Stimulated activated naive CD8-positive, alpha-beta T cell treated with anti-CD3 and anti-CD28 coated beads, Interleukin-15, amount 100 ng/mL, for 72 hours (primary cell): ENCODE measurements around the gene LDLRAD4.

Source experiments
- ATAC-seq: fragments of 150-1000 bp; cut with Tn5 transposase; 2 replicates; pipeline ENCODE4 v1.10.0; 2021; ENCODE audit warnings: mild to moderate bottlenecking, moderate library complexity
- DNase-seq, 2 donors: peaks; one replicate each; pipeline ENCODE4 v3.0.0; 2021 to 2022
- H3K27ac Mint-ChIP-seq, 2 donors: one replicate each; pipeline ENCODE4 v1.8.0; 2022; ENCODE audit warnings: mild to moderate bottlenecking in 2 of 2, mixed read lengths in 2 of 2, moderate library complexity in 2 of 2
- H3K27me3 Mint-ChIP-seq: one replicate; pipeline ENCODE4 v1.8.0; 2022; ENCODE audit warnings: mixed read lengths
- H3K4me1 Mint-ChIP-seq: one replicate; pipeline ENCODE4 v1.8.0; 2022; ENCODE audit warnings: mild to moderate bottlenecking, mixed read lengths
- H3K4me3 Mint-ChIP-seq, 2 donors: one replicate each; pipeline ENCODE4 v1.8.0; 2022; ENCODE audit warnings: mild to moderate bottlenecking in 2 of 2, mixed read lengths in 2 of 2, moderate library complexity in 1 of 2
- H3K9me3 Mint-ChIP-seq, 2 donors: one replicate each; pipeline ENCODE4 v1.8.0; 2022; ENCODE audit warnings: mixed read lengths in 2 of 2

LDLRAD4 gene

DNA sequence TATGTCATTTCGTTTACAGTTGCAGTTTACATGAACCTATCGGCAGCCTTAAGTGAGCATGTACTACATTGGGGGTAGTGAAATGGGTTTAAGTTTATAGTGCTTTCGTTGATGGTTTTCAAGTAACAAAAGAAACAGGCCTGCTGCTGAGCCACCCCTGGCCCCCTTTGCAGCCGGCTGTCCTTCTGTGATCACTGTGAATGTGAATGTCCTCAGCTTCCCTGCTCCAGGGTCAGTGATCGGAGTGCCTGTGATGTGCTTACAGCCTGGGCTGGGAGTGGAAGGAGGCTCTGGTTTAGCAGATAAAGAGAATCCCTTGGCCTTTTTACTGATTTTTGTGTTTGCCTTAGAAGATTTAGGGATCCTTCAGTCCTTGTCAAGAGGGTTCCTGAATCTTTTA, 353.6 kb downstream of the LDLRAD4 start:
- no peak overlapping the region for H3K4me3 Mint-ChIP-seq
- no peaks in the 10 kb centered on the region for H3K27me3 Mint-ChIP-seq
- ATAC-seq (no peak), DNase-seq (no peak)
- peaks cover 82% of the 10 kb centered on the region for H3K4me1 Mint-ChIP-seq
- H3K9me3 Mint-ChIP-seq, result no peaks in the 10 kb centered on the region
- H3K27ac Mint-ChIP-seq, result peak overlapping the region in 1 of 2 donors; percentile 57

DNA sequence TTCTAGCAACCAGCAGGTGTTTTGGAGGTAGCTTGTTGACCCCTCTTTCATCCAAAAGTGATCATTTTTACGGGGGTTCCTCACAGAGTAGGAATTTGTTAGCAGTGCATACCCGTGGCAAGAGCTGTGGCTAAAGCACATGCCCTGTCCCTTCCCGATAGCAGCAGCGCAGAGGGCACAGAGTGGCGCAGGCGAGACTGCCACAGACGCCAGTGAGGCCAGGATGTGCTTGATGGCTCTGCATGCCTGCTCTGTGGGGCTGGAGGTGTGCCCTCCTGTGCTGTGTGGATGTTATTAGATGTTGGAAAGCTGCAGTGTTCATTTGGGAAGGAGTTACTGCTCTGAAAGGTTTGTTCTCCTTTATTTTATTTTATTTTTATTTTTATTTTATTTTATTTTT, 354.2 kb downstream of the LDLRAD4 start:
- Mint-ChIP-seq H3K27ac (peak overlapping the region in 1 of 2 donors; percentile 57), H3K4me1 (peaks cover 82% of the 10 kb centered on the region), H3K27me3 (no peaks in the 10 kb centered on the region), H3K9me3 (no peaks in the 10 kb centered on the region), H3K4me3 (no peak overlapping the region)
- ATAC-seq (no peak), DNase-seq (no peak)

DNA sequence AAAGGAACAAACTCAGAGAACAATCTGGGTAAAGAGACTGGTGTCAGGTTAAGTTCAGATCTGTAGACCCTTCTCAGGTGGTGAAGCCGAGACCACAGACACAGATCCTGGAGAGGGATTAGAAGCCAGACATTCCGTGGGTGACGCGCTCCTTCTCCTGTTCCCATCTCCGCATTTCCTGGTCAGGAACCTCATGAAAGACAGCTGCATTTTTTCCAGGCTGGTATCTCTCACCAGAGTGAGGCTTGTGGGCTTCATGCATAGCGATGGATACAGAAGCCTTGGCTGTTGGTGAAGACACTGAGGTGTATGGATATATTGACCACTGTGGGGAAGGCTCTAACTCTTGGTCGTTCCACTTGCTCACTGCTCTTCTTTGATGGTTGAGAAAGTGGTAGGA, 355.2 kb downstream of the LDLRAD4 start:
- no peaks in the 10 kb centered on the region for H3K9me3 Mint-ChIP-seq
- H3K27me3 Mint-ChIP-seq, result no peaks in the 10 kb centered on the region
- peaks cover 82% of the 10 kb centered on the region for H3K4me1 Mint-ChIP-seq
- no peak overlapping the region for H3K27ac Mint-ChIP-seq
- ATAC-seq (no peak), DNase-seq (no peak)
- no peak overlapping the region for H3K4me3 Mint-ChIP-seq

DNA sequence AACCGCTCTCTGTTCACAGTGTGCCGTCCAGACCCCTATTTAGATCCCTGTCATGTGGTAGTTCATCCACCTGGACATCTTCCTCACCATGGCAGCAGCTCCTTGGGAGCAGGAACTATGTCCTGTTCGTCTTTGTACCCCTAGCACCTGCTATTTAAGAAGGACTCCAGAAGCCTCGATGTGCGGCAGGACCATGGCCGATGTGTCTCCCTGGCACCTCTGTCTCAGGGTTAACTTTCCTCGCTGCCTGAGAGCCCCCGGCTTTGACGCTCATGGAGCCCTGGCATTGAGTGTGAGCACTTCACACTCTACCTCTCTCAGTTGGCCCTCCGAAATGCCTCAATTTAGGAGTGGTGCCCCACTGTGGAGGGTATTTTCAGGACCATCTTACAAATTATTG, 355.8 kb downstream of the LDLRAD4 start:
- no peak overlapping the region for H3K4me3 Mint-ChIP-seq
- DNase-seq (no peak), ATAC-seq (no peak)
- no peaks in the 10 kb centered on the region for H3K9me3 Mint-ChIP-seq
- H3K4me1 Mint-ChIP-seq, result peaks cover 82% of the 10 kb centered on the region
- H3K27ac Mint-ChIP-seq, result no peak overlapping the region
- no peaks in the 10 kb centered on the region for H3K27me3 Mint-ChIP-seq

DNA sequence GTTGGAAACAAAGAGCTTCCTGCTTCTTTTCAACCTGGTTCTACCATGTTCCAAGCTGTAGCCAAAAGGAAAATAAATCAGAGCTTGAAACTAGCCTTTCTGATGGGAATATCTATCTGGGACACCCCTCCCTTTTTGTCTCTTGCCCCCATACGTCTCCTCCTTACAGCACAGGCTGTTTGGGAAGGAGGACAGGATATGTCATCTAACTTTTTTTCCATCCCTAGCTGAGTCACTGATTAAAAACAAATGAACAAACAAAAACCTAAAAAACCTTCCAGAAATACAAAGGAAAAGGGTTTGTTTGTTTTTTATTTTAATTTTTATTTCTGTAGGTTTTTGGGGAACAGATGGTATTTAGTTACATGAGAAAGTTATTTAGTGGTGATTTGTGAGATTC, 356.2 kb downstream of the LDLRAD4 start:
- H3K27ac Mint-ChIP-seq, result no peak overlapping the region
- no peak for ATAC-seq
- no peaks in the 10 kb centered on the region for H3K9me3 Mint-ChIP-seq
- peaks cover 82% of the 10 kb centered on the region for H3K4me1 Mint-ChIP-seq
- H3K27me3 Mint-ChIP-seq, result no peaks in the 10 kb centered on the region
- no peak for DNase-seq
- H3K4me3 Mint-ChIP-seq, result no peak overlapping the region

DNA sequence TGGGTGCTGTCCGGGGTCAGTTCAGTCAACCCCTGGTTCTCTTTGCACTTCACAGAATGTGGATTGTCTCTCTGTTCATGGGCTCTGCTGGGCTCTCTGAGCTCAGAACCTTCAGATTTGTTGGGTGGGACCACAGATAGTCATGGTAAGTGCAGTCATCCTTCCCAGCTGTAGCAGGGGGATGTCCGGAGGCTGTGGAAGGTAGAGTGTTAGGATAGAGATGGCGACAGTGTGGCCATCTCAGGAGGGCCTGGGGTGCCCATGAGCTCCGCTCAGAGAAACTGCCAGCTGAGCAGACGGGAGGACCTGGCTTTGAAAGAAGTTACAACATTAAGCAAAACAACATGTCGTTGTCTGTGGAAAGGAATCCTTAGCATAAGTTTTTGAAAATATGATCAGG, 358.0 kb downstream of the LDLRAD4 start:
- DNase-seq, result no peak
- Mint-ChIP-seq H3K9me3 (no peaks in the 10 kb centered on the region), H3K4me1 (peaks cover 72% of the 10 kb centered on the region), H3K4me3 (peak overlapping the region; percentile 65 to 79), H3K27ac (peak overlapping the region in 1 of 2 donors; percentile 33), H3K27me3 (no peaks in the 10 kb centered on the region)
- no peak for ATAC-seq

DNA sequence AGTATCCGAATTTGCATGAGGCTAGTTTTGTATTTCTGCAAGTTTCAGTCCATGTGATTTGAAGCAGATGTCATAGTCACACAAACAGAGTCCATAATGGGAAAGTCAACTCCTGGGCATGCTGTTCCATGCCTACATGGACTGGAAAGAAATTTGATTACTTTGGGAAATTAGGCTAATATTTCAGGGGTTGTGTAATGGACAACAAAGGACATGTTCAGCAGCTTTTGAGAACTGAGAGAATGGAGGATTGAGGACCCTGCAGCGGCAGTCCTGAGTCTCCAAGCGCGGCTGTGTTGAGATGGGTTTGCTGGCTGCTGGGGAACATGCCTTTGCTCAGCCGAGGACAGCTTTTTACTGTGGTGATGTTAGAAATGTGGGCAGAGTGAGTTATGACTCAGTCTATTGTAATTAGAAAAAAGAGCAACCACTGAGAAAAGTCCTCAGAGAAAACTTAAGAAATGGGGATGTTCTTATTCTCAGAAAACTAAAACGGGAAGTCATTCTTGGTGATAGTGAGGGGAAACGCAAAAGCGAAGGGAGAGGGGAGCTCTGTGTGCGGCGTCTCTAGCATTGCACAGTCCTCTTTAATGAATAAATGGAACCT, 358.6 kb downstream of the LDLRAD4 start:
- Mint-ChIP-seq H3K4me1 (peaks cover 68% of the 10 kb centered on the region), H3K4me3 (peak overlapping the region; percentile 65 to 79), H3K9me3 (no peaks in the 10 kb centered on the region), H3K27me3 (no peaks in the 10 kb centered on the region), H3K27ac (peak overlapping the region; percentile 21 to 73)
- ATAC-seq, result peak; percentile 97
- DNase-seq, result peak; percentile 47 to 61

DNA sequence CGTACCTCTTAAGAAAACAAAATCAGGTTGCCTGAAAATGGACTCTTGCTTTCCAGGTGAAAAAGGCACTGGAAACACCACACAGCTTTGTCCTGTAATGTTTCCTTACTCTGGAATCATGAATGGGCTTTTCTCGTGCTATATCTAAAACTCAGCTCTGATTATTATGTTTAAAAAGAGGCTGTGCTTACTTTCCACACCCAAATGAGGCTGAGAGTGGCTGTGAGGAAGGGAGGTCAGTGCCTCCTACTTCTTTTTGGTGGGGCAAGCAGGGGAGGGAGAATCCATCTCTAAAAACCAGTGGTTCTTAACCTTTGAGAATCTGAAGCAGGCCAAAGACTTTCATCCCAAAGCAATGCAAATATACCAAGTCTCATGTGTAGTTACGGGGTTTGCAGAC, 359.2 kb downstream of the LDLRAD4 start:
- Mint-ChIP-seq H3K4me1 (peaks cover 62% of the 10 kb centered on the region), H3K27me3 (no peaks in the 10 kb centered on the region), H3K27ac (peak overlapping the region in 1 of 2 donors; percentile 1), H3K9me3 (no peaks in the 10 kb centered on the region), H3K4me3 (peak overlapping the region; percentile 65 to 79)
- DNase-seq (no peak), ATAC-seq (peak; percentile 18)

DNA sequence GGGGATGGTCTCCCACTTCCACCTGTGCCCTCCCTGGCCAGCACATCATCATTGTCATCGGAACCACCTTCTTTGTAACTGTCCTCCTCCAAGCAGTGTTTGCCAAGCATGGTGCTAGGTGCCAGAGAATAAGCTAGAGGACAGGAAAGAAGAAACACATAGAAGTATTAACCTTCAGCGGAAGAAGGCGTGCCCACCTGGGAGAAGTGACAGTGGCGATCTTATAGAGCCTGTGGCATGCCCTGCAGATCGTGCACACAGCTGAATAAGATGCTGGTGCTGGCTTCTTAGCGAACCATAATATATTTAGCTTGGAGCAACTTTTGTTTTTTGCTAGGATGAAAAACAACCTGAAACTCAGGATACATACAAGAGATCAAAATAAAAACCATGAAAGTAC, 359.8 kb downstream of the LDLRAD4 start:
- H3K4me1 Mint-ChIP-seq, result peaks cover 66% of the 10 kb centered on the region
- H3K9me3 Mint-ChIP-seq, result no peaks in the 10 kb centered on the region
- H3K27me3 Mint-ChIP-seq, result no peaks in the 10 kb centered on the region
- ATAC-seq (no peak), DNase-seq (no peak)
- H3K27ac Mint-ChIP-seq, result peak overlapping the region in 1 of 2 donors; percentile 92
- H3K4me3 Mint-ChIP-seq, result peak overlapping the region; percentile 23 to 65

DNA sequence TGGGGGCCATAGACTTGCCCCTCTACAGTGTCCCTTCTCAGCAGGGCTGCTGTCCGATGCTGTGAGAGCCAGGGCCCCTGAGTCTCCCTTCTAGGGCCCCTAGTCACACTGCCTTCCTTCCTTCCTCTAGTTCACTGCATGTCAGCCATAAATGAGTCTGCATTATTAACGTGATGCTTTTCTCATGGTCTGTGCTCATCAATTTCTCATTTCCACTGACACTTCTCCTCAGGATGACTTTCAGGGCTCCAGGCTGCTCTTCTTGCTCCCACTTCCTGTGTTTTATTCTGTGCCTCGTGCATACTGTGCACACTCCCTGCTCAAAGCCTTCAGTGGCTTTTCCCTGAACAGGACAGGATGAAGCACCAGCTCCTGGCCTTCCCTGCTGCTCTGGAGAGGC, 361.3 kb downstream of the LDLRAD4 start:
- Mint-ChIP-seq H3K9me3 (no peaks in the 10 kb centered on the region), H3K4me1 (peaks cover 71% of the 10 kb centered on the region), H3K4me3 (peak overlapping the region; percentile 34 to 37), H3K27ac (peak overlapping the region in 1 of 2 donors; percentile 77), H3K27me3 (no peaks in the 10 kb centered on the region)
- ATAC-seq, result peak; percentile 29
- DNase-seq, result no peak

DNA sequence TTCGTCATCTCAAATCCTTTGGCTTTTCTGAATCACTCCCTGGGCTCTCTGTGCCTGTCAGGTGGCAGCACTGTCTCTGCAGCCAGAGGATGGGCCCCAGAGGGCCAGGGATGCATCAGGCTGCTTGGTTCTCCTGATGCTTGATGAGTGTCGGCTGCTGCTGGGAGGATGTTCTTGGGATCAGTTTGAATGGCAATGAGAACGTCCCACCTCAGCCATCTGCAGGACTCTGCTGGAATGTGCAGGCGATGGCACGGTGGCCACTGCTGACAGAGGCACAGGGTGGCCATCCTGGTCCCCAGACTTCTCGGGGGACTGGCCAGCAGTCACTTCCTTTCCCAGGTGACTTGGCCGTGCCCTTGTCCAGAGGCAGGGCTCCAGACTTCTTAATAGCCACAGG, 361.8 kb downstream of the LDLRAD4 start:
- ATAC-seq (no peak), DNase-seq (no peak)
- H3K27me3 Mint-ChIP-seq, result no peaks in the 10 kb centered on the region
- peak overlapping the region; percentile 34 to 37 for H3K4me3 Mint-ChIP-seq
- H3K27ac Mint-ChIP-seq, result no peak overlapping the region
- H3K9me3 Mint-ChIP-seq, result no peaks in the 10 kb centered on the region
- peaks cover 74% of the 10 kb centered on the region for H3K4me1 Mint-ChIP-seq

DNA sequence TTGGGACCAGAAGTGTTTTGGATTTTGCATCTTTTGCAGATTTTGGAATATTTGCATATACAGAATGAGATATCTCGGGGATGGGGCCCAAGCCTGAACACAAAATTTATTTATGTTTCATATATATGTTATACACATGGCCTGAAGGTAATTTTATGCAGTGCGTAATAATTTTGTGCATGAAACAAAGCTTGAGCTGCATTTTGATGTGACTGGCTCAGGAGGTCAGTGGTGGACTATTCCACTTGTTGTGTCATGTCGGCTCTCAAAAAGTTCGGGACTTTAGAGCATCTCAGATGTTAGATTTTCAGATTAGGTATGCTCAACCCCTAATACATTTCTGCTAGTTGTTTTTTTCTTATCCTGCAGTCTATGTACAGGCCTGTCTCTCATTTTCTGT, 362.4 kb downstream of the LDLRAD4 start:
- Mint-ChIP-seq H3K27ac (no peak overlapping the region), H3K4me3 (no peak overlapping the region), H3K4me1 (peaks cover 74% of the 10 kb centered on the region), H3K27me3 (no peaks in the 10 kb centered on the region), H3K9me3 (no peaks in the 10 kb centered on the region)
- no peak for DNase-seq
- ATAC-seq, result no peak

DNA sequence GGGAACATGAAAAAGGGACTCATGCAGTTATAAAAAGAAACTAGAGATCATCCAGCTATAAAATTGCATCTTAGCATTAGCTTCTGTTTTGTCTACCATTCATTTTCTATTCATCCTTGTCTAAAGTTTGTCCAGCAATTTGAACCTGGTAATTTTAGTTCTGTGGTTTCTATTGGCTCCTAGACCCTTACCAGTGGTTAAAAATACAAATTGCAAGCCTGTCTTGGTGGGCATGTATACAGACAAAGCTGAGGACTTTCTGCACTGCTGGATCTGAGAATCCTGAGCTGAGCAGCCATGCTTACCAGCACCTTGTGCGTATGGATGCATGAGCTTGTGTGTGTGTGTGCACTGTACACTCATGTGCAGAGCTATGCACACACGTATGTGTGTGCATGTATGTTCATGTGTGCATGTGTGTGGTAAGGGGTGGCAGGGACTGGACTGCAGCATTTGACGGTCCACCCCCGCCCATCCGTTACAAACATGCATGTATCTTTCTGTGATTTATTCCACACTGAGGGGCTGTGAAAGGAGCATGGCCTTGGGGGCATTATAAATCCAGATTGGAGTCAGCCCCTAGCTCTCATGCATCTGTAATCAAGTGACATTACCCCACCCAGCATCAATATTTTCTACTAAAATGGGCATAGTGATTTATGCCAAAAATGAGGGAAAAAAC, 363.1 kb downstream of the LDLRAD4 start:
- no peaks in the 10 kb centered on the region for H3K27me3 Mint-ChIP-seq
- H3K4me1 Mint-ChIP-seq, result peaks cover 74% of the 10 kb centered on the region
- ATAC-seq, result no peak
- H3K4me3 Mint-ChIP-seq, result no peak overlapping the region
- no peaks in the 10 kb centered on the region for H3K9me3 Mint-ChIP-seq
- no peak for DNase-seq
- no peak overlapping the region for H3K27ac Mint-ChIP-seq

DNA sequence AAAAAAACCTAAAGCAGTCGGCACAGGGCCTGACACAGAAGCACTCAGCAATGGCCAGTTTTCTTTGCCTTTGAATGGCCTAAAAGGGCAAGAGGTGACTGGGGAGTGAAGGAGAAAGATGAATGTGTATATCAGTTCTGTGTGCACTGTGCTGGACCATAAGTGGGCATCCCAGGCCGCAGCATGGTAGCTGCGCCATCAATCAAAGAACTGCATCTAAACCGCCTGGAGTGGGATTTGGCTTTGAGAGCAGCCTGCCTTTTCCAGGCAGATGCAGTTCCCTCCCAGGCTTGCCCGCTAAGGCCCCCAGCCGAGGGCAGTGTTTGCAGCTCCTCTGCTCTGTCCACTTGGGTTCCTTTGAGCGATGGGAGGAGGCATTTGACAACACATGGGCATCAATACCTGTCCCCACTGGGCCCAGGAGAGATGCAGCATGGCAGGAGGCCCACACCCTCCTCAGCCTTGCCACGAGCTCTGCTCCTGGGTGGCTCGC, 363.7 kb downstream of the LDLRAD4 start:
- peaks cover 74% of the 10 kb centered on the region for H3K4me1 Mint-ChIP-seq
- no peak overlapping the region for H3K27ac Mint-ChIP-seq
- no peak for DNase-seq
- H3K9me3 Mint-ChIP-seq, result no peaks in the 10 kb centered on the region
- H3K4me3 Mint-ChIP-seq, result no peak overlapping the region
- no peaks in the 10 kb centered on the region for H3K27me3 Mint-ChIP-seq
- ATAC-seq, result no peak

DNA sequence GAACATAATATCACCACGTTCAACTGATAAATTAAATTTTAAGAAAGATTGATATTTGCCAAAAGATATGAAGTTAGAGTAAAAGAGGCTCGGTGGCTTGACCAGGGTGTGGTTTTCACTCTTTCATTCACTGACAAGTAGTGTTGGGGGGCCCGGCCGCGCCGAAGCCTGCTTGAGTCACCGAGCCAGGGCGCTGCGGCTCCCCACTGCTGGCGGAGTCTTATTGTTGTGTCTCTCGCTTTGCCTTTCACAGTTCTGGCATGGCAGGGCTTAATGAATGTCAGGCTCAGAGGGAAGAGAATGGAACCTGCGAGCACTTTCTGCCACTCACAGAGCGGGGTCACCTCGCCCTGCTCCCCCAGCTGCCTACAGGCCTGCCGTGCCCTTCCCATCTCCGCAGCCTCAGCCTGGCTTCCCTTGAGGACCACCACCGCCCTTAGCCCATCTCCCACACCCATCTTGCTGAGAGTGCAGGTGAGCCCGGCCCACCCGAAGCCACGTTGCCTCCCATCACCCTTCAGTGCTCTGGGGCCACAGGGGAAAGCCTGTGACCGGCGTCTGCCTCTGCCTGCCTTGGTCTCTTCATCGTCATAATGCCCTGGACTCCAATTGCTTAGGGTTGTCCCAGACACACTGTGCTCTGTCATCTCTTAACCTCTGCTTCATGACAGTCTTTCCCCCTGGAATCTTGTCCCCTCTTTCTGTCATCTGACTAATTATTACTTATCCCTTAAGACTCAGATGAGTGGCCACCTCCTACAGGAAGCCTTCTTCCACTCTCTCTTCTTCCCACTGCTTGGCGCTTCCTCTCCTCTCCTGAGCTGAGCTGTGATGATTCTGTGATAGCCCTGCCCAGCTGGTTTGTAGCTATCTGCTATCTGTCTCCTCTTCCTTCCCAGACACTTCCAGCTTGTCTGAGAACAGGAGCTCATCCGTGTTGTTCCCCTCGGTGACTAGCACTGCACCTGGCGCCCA, 365.3 kb downstream of the LDLRAD4 start:
- Mint-ChIP-seq H3K4me1 (peaks cover 74% of the 10 kb centered on the region), H3K4me3 (no peak overlapping the region), H3K27ac (no peak overlapping the region), H3K9me3 (no peaks in the 10 kb centered on the region), H3K27me3 (no peaks in the 10 kb centered on the region)
- ATAC-seq (no peak), DNase-seq (no peak)

DNA sequence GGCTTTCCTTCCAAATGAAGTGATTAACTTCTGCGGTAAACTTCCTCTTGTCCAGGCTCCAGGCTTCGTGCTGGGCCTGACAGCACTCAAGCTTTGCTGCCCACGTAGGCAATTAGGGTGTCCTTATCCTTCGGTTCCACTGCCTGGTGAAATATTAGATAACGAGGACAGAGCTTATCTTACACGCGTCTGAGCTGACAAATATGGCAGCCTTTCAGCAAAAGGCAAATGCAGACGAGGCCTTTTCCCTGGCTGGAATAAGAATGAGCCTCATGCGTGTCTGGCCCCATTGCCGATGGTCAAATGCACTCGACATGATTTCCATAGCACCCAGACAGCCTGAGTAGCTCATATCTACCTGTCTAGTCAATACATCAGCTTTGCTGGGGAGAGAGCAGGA, 366.3 kb downstream of the LDLRAD4 start:
- H3K9me3 Mint-ChIP-seq, result no peaks in the 10 kb centered on the region
- ATAC-seq, result no peak
- DNase-seq, result no peak
- peaks cover 74% of the 10 kb centered on the region for H3K4me1 Mint-ChIP-seq
- H3K27me3 Mint-ChIP-seq, result no peaks in the 10 kb centered on the region
- no peak overlapping the region for H3K4me3 Mint-ChIP-seq
- H3K27ac Mint-ChIP-seq, result no peak overlapping the region
